Left lobe of liver (tissue), 2 donors: ENCODE measurements around the gene HHATL. TPM values are rescaled to one million over a fixed set of nuclear protein-coding genes. Genes with fewer than 3 reads are reported as not detected.
"Not testable (repeated sequence)": the region's sequence is repeated elsewhere in the genome, so short reads cannot be mapped to it uniquely, and the experiment has no call there.

Source experiments
- ATAC-seq: fragments of 200-7000 bp; cut with Tn5 transposase; one replicate; pipeline ENCODE4 v1.9.1; 2020; ENCODE audit warnings: mild to moderate bottlenecking, moderate library complexity
- DNase-seq: peaks from one replicate; pipeline ENCODE4 v3.0.0-alpha.2; 2020; ENCODE audit warnings: low spot score
- total RNA-seq: library from RNA; stranded (reverse); gene quantifications from one replicate; pipeline ENCODE4 v1.2.1, GENCODE V29; 2021
- donor health status: DM: no; HTN: no; CAD: no; lungs with moderate emphysema.
- donor health status: DM: no; HTN: yes; CAD: no.

Gene HHATL
- total RNA-seq, 1 donor from 2014 or later = 0.40 TPM

DNA sequence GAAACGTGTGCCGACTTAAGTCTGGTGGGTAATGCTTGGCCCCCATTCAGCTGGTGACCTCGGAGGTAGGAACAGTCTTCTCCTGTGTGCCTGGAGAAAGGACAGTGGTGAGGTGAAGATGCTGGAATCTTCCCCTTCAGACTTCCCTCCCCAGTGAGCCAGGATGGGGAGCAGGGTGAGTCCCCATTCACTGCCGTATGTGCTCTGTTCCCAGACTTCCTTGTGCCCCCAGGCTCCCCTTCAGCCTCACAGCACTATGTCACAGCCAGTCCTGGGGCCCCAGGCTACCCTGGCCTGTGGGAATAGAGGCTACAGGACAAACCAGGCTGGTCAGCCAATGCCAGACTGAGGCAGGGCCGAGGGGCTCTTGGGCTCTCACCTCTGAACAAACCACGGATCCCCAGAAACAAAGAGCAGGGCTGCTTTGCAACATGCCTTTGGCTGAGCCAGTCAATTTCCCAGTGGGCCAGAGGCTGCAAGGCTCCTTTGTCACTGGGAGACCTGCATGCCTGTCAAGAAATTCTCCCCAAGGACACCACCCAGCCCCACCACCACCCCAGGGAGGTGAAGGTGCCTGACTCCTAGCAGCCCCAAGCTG, 31.8 kb upstream of the HHATL start:
- peak; percentile 28 for DNase-seq
- ATAC-seq = no peak

DNA sequence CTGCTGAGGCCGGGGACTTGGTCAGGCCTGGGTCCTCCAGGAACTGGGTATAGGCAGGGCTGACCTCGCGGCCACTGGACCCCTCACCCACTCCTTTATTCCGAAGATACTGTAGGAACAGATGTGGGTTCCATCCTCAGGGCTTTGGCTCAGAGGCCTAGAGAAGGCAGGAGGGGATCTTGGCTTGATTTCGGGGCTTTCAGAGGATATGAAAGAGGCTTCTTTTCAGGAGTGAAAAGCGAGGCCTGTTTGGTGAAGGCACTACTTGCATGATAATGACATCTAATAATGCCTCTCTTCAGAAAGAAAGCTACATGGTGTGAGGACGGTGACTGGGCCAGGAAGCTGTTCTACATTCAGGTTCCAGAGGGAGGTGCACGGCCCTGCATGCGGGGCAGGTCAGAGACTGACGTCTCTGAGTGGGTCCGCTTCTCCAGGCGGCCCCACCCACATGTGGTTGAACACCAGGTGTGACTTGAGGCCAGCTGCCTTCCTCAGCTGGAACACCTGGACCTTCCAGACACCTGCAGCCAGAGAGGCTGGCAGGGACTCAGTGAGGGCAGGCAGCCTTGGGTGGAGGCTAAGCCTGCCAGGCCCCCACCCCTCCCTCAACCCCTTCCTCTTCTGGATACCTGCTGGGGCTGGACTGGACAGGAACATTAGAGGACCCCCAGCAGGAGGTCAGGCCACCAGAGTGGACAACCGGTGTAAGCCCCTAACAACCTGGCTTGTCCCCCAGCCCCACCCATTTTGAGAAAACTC, 31.1 kb upstream of the HHATL start:
- ATAC-seq (no peak), DNase-seq (peak; percentile 24)

DNA sequence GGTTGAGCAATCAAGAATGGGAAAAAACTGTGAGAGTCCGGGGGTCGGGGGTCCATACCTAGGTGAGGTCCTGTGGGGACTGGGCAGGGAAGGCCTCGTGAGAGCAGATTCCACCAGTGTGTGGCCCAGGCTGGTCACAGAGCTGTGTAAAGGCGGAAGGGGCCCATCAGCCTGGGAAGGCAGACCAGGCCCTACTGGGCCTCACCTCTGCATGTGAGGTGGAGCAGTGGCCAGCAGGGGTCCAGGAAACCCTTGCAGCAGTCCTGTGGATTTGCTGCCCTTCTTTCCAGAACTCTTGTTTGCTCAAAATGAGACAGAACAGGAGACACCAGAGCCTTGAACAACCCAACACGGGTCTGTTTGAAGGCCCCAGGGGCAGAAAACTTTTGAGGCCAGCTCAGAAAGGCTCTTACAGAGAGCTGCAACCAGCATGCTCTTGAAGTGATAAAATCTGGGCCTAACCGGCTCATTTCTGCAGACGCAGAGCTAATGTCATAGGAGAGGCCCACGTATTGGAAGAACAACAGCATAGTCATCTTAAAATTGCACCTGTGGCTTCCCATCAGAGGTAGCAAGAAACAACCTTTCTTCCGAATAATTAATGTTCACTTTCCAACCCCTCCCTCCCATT, 30.3 kb upstream of the HHATL start:
- peak; percentile 38 for DNase-seq
- no peak for ATAC-seq

DNA sequence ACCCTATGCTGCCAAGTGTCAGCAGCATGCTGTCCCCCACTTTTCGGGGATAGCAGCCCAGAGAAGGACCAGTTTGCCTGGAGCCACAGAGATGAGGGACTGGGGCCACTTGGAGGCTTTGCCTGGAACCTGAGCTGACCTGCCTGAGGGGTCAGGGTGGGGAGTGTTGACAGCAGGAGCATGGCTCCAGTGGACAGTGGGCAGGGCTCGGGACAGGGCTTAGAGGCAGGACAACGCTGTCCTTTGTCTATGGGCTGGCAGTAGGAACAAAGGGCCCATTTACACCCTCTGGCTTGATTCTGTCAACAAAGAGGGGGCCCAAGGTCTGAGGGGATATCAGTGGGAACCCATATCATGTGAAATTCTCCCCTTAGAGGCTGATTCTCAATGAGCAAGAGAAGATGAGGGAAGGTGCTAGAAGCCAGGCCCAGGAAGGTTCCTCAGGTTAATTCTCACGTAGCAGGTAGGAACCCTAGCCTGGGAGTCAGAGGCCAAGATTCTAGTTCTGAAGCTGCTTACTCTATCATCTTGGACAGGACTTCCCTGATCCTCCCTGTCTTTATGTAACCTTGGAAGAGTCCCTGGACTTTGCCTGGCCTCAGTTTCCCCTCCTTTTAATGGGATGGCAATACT, 29.7 kb upstream of the HHATL start:
- peak; percentile 39 for DNase-seq
- no peak for ATAC-seq

DNA sequence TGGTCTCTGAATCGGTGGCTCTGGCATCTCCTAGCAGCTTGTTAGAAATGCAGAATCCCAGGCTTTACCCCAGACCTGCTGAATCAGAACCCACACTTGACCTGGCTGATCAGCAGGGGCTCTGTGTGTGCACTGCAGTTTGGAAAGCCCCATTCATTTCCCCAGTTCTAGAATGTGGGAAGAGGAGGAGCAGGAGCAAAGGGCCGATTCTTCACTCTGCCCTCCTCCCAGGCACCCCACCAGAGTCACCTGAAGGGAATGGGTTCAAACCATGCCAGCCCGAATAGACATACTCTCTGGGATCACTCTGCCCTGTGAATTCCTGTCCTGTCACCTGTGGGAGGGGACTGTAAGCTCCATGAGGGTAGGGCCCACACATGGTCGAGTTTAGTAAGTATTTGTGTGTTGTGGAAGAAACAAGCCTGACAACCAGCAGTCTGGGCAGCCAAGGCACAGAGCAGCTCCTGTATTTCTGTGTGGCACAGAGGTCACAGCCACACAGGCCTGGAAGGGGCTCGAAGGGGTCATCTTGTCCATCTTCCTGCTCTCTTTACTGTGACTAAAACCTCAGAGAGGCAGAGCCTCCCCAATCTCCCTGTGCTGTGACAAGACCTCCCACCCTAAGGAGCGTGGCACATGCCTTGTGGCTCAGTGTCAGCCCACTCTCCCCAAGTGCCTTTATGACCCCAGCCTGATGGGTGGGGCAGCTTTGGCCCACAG, 29.0 kb upstream of the HHATL start:
- DNase-seq (peak; percentile 23), ATAC-seq (no peak)

DNA sequence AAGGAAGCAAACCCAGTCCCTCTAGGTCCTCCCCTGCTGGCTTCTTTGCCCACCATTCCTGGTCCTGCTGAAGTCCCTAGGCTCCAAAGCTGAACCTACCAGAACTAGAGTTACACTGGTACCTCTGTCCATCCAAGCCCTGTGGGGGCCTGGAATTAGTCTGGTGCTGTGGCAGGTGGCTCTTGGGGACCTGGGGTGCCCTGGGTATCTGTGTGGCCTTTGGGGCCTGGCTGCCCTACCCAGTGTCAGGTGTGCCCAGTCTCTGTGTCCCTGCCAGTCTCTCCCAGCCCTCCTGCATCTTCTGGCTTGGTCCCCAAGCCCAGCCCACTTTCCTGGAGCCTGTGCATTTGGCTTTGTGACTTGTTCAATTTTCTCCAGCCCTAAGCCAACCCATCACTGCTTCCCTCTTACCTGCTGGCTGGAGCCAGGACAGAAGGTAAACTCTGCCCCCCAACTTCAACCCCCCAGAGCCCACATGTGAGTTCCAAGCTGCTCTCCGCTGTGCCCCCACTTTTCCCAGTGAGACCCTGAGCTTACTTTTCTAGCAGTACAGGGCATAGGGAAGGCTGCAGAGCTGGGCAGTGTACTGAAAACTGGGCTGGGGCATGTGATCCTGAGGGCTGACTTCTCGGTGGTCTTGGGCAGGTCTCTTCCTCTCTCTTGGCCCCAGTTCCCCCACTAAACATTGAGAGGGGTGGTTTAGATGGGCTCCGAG, 28.3 kb upstream of the HHATL start:
- peak; percentile 38 for DNase-seq
- ATAC-seq = no peak

DNA sequence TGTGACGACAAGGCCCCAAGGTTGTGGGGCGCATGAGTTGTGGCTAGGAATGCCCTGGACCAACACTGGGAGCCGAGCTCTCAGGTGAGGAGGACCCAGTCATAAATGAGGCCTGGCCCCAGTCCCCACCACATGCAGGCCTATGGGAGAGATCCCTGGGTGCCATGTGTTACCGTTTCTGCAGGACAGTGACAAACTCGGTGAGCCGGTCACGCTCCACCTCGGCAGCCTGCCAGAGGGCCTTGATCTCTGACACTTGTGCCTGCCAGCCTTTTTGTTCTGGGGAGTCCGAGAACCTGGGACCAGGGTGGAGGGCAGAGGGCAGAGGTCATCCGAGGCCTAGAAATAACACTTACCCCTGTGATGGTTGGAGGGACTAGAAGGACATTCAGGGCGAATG, 27.7 kb upstream of the HHATL start:
- peak; percentile 59 for DNase-seq
- peak; percentile 67 for ATAC-seq

DNA sequence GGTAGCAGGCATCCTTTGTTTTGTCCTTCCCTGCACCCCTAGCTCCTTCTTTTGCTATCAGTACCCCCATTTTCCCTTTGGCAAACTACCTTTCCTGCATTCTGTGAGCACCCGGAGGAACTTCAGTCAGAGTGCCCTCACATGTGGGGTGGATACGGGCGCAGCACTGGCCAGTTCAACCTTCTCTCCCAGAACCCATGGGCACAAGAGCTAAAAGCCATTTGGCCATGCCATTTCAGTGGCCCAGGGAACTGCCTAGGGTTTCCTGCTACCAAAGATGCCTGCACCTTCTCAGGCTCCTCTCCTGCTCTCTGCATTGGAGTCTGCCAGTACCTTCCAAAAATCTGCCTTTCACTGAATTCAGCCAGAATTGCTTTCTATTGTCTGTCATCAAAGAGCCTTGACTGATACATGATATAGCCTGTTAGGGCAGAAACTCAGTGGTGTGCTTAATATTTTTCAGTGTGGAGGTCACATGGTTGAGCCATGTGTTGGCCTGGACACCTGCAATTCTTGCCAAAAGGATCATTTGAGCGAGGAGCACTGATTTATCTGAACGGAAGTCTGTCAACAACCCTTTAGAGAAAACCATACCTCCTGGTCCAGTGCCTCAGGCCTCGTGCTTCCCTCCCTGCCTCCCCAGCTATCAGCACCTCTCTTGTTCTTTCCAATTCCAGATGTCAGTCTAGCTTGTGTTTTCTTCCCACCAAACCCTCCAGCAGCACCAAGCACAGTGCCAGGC, 27.0 kb upstream of the HHATL start:
- ATAC-seq = peak; percentile 54
- DNase-seq = peak; percentile 32

DNA sequence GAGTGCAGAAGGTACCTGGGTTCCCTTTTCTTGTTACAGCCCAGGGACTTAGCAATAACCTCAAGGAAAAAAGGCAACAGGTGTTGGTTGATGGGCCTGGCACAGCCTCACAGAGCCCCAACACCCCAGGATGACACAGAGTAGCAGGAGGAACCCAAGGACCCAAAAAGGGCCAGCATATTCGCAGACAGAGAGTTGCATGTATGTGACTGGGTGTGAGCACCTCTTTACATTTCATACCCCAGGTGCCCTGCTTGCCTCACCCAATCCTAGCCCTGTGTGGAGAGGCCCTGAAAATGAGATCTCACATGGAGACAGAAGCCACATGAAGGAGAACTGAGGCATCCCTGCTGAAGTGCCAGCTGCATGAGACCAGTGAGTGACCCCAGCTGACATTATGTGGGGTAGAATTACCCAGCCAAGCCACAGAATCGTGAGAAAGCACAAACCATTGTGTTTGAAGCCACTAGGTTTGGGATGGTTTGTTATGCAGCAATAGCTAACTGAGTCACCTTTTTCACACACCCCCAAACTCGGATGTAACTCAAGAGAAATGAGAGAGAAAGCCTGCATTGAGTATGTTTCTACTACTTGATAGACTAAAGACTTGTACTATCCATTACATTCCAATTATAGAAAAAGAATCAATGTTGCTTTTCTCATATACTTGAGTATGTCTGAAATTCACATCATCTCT, 26.2 kb upstream of the HHATL start:
- ATAC-seq = no peak
- DNase-seq = peak; percentile 23

DNA sequence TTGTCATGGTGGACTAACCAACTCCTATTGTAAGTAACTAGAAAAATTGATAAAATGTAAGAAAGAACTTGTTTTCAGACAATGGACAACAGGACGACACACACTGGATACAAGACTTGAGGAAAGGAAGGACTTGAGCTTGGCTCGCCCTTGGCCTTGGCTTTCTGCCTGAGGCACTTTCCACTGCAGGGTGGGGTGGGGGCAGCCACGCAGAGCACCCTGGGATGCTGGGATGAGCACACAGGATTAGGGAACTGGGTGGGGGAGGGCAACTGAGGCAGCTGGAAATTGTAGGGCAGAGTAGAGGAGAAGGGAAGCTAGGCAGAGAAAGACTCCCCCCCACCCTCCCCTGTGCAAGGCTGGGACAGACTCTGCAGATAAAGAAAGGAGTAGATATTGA, 25.5 kb upstream of the HHATL start:
- DNase-seq = peak; percentile 27

DNA sequence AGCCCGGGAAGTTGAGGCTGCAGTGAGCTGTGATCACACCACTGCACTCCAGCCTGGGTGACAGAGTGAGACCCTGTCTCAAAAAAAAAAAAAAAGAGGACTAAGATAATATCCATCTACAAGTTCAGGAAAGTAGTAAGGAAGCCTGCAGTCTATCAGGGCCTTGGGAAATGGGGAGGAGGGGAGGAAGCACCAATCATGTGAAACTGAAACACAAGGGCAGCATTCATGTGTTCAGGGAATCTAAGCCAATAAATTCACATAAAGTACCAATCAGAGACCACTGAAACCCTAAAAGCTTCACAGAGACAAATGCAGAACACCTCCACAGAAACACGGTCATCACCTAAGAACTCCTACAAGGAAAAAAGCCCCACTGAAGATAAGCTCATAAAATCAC, 22.9 kb upstream of the HHATL start:
- DNase-seq (no peak), ATAC-seq (no peak)

More for the DNA sequence above, 25.5 kb upstream of the HHATL start:
- no peak for ATAC-seq

DNA sequence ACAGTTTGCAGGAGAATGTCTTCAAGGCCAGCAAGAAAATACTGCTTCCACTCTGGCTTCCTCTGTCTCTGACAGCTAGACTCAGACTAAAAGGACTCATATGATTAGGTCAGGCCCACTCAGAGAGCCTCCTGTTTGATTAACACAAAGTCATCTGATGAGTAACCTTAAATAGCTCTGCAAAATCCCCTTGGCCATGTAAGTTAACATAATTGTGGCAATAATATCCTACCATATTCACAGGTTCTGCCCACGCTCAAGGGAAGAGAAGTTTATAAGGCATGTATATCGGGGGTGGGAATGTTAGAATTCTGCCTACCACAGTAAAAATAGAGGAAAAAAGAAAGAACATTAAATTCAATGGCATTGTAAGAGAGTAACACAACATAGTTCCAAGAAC, 20.6 kb upstream of the HHATL start:
- DNase-seq (no peak), ATAC-seq (no peak)

DNA sequence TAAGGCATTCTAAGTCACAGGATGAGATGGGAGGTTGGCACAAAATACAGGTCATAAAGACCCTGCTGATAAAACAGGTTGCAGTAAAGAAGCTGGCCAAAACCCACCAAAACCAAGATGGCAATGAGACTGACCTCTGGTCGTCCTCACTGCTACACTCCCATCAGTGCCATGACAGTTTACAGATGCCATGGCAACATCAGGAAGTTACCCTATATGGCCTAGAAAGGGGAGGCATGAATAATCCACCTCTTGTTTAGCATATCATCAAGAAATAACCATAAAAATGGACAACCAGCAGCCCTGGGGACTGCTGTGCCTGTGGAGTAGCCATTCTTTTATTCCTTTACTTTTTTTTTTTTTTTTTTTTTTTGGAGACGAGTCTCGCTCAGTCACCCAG, 19.8 kb upstream of the HHATL start:
- not testable (repeated sequence) for ATAC-seq, DNase-seq

DNA sequence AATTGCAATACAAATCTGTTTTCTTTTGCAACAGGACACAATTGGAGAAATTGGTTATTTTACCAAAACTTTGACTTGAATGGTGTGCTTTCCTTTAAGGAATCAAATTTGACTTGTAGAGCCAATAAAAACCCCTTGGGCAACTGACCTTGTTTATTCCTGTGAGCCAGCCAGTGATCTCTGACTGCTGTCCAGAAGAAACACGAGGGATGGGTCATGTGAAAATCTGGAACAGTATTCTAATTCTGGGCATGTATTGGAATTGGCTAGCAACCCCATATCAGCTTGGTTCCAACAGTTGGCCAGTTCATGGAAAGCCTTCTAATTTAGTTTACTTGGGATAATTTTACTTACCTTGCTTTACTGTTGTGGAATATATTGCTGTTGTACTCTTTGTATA, 19.1 kb upstream of the HHATL start:
- ATAC-seq (peak; percentile 48), DNase-seq (peak; percentile 44)

DNA sequence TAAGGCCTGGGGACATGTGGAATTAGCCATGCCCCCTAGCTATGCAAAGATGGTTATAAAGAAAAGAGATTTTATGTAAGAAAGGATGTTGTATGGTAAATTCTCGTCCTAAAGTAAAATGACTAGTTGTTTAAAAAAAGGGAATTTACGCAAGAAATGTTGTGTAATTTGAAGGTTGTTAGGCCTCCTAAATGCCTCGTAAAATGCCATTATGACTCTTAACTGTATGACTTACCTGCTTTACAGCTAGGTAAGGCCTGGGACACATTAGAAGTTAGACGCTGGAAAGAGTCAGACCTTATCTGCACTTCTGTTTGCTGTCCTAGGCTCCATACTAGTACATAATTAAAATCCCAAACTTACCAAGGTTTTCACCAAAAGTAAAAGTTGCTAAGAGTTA, 17.5 kb upstream of the HHATL start:
- ATAC-seq (no peak), DNase-seq (no peak)

DNA sequence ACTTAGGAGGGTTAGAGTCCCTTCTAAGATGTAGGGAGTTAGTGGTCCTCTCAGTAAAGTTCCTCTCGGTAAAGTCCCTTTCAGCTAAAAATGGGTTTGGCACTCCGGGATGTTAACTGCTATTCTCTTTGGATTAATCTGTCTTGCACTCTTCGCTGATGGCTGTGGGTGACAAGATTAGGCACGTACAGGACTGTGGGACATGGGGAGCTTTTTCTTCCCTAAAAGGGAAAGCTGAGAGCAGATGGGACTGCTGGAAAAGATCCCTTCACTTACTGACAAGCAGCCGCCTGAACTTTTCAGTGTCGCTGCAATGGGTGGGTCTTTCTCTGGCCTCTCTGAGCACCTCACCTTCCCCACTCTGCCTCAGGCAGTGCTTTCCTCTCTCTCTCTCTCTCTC, 16.4 kb upstream of the HHATL start:
- DNase-seq = no peak
- ATAC-seq = no peak

DNA sequence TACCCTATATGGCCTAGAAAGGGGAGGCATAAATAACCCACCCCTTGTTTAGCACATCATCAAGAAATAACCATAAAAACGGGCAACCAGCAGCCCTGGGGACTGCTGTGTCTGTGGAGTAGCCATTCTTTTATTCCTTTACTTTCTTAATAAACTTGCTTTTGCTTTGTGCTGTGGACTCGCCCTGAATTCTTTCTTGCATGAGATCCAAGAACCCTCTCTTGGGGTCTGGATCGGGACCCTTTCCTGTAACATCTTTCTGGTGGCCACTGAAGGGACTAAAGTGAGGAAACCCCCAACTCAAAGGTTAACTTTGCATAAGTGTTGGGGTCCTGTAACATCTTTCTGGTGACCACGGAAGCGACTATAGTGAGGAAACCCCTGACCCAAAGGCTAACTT, 15.7 kb upstream of the HHATL start:
- ATAC-seq = no peak
- no peak for DNase-seq

DNA sequence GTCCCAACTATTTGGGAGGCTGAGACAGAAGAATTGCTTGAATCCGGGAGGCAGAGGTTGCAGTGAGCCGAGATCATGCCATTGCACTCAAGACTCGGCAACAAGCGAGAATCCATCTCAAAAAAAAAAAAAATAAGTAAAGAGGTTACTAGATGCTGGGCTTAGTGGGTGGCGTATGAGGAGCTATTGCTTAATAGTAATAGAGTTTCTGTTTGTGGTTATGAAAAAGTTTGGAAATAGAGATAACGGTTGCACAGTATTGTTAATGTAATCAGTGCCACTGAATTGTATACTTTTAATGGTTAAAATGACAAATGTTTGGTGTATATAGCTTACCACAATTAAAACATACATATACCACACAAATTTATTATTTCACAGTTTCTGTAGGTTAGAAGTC, 14.7 kb upstream of the HHATL start:
- DNase-seq (no peak), ATAC-seq (no peak)

DNA sequence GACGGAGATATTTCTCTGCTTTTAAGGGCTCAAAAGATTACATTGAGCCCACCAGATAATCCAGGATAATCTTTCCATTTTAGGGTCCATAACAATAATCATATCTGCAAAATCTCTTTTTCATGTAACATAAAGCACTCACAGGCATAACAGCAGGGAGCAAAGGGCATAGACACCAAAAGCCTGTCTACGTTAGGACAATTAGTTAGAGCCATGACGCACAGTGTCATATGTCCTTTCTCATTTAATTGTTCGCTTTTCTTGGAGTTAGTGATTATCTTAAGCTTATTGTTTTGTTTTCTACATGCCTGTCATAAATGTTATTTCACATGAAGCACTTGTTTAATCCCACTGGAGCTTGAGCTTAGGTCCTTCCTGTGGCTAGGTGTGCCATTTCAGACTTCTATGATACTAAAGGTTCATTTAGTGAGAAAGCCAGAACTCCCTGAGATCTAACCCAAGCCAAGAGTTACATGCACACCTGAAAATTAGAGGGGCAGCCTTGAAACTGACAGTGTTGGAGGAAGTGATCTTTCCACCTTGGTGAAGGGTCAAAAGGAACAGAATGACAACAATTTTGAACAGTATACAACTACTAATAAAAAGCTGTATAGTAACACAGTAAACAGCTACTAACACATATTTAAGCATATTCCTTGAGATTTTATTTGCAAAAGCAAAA, 11.7 kb upstream of the HHATL start:
- no peak for DNase-seq
- no peak for ATAC-seq
